NT2/D1 (cell line): ENCODE data around the gene TRPV5.

Source experiments
- YY1 ChIP-seq: IDR thresholded peaks from 2 replicates; pipeline ENCODE4 v1.6.1; 2011; ENCODE audit not compliant: insufficient read length, insufficient read depth
- ZNF274 ChIP-seq: IDR thresholded peaks from 2 replicates; pipeline ENCODE4 v1.6.1; 2011; ENCODE audit warnings: mild to moderate bottlenecking, low read depth, low read length

DNA sequence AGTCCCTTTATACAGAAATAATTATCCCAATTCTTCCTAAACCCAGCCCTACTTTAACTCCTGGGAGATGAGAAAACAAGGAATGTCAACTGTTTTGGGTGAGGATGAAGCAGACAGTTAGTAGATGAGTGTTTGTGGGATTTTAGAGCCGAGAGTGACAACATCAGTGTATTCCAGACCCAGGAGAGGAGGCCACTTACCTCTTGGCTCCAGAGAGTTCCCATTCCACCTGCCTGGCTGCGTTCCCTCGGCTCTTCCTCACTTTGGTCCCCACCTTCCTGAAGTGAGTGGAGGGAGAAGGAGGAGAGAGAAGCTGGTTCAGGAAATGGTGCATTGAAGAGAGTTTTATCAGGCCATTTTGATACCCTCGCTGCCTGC lies 28.0 kb upstream of the TRPV5 start:
- no peak for TF ChIP-seq YY1
- TF ChIP-seq ZNF274: no peak
